ENCODE data around the gene ATG2B. TPM values are rescaled to one million over a fixed set of nuclear protein-coding genes. Genes with fewer than 3 reads are reported as not detected.

ATG2B gene
- total RNA-seq, 1 donor from 2014 or later: 27.5 TPM

- H3K27me3 Mint-ChIP-seq (ENCODE audit: unreplicated experiment): peaks cover 7% of the 10 kb centered on the region
- DNase-seq: no peak
- no peak overlapping the region for H3K4me3 Mint-ChIP-seq (ENCODE audit: unreplicated experiment)
- peaks cover 2% of the 10 kb centered on the region for H3K4me1 Mint-ChIP-seq (ENCODE audit: low read depth, unreplicated experiment)
- H3K36me3 Mint-ChIP-seq (ENCODE audit: unreplicated experiment): peaks cover 5% of the 10 kb centered on the region
- H3K27ac Mint-ChIP-seq (ENCODE audit: unreplicated experiment): no peak overlapping the region
- H3K9me3 Mint-ChIP-seq (ENCODE audit: unreplicated experiment): peaks cover 8% of the 10 kb centered on the region
- no peak for TF ChIP-seq CTCF (IDR thresholded peaks at IDR 0.05; ENCODE audit: partially characterized antibody, unreplicated experiment)
These were observed 102.1 kb downstream of the ATG2B start for GRCh38 chr14:96261053-96261452.

GRCh38 chr14:96260341-96260821 is 102.8 kb downstream of the ATG2B start:
- Mint-ChIP-seq H3K27me3 (ENCODE audit: unreplicated experiment) (peaks cover 6% of the 10 kb centered on the region), H3K27ac (ENCODE audit: unreplicated experiment) (no peak overlapping the region), H3K9me3 (ENCODE audit: unreplicated experiment) (peaks cover 8% of the 10 kb centered on the region), H3K36me3 (ENCODE audit: unreplicated experiment) (peaks cover 5% of the 10 kb centered on the region), H3K4me1 (ENCODE audit: low read depth, unreplicated experiment) (peaks cover 2% of the 10 kb centered on the region), H3K4me3 (ENCODE audit: unreplicated experiment) (no peak overlapping the region)
- no peak for DNase-seq
- no peak for TF ChIP-seq CTCF (IDR thresholded peaks at IDR 0.05; ENCODE audit: partially characterized antibody, unreplicated experiment)

- no peak for DNase-seq
- H3K27ac Mint-ChIP-seq (ENCODE audit: unreplicated experiment): no peak overlapping the region
- peaks cover 8% of the 10 kb centered on the region for H3K36me3 Mint-ChIP-seq (ENCODE audit: unreplicated experiment)
- no peak overlapping the region for H3K4me3 Mint-ChIP-seq (ENCODE audit: unreplicated experiment)
- H3K9me3 Mint-ChIP-seq (ENCODE audit: unreplicated experiment): peaks cover 3% of the 10 kb centered on the region
- H3K4me1 Mint-ChIP-seq (ENCODE audit: low read depth, unreplicated experiment): no peaks in the 10 kb centered on the region
- H3K27me3 Mint-ChIP-seq (ENCODE audit: unreplicated experiment): peaks cover 3% of the 10 kb centered on the region
- no peak for TF ChIP-seq CTCF (IDR thresholded peaks at IDR 0.05; ENCODE audit: partially characterized antibody, unreplicated experiment)
These were observed 105.2 kb downstream of the ATG2B start for GRCh38 chr14:96257900-96258299.

GRCh38 chr14:96257056-96257455 is 106.1 kb downstream of the ATG2B start:
- Mint-ChIP-seq H3K27me3 (ENCODE audit: unreplicated experiment) (peaks cover 3% of the 10 kb centered on the region), H3K4me1 (ENCODE audit: low read depth, unreplicated experiment) (peaks cover 2% of the 10 kb centered on the region), H3K27ac (ENCODE audit: unreplicated experiment) (no peak overlapping the region), H3K9me3 (ENCODE audit: unreplicated experiment) (peaks cover 3% of the 10 kb centered on the region), H3K4me3 (ENCODE audit: unreplicated experiment) (no peak overlapping the region), H3K36me3 (ENCODE audit: unreplicated experiment) (peaks cover 8% of the 10 kb centered on the region)
- no peak for TF ChIP-seq CTCF (IDR thresholded peaks at IDR 0.05; ENCODE audit: partially characterized antibody, unreplicated experiment)
- DNase-seq: no peak

GRCh38 chr14:96256407-96256806 is 106.7 kb downstream of the ATG2B start:
- Mint-ChIP-seq H3K27ac (ENCODE audit: unreplicated experiment) (no peak overlapping the region), H3K4me1 (ENCODE audit: low read depth, unreplicated experiment) (peaks cover 6% of the 10 kb centered on the region), H3K27me3 (ENCODE audit: unreplicated experiment) (peaks cover 5% of the 10 kb centered on the region), H3K4me3 (ENCODE audit: unreplicated experiment) (no peak overlapping the region), H3K9me3 (ENCODE audit: unreplicated experiment) (peaks cover 6% of the 10 kb centered on the region), H3K36me3 (ENCODE audit: unreplicated experiment) (peaks cover 12% of the 10 kb centered on the region)
- no peak for DNase-seq
- no peak for TF ChIP-seq CTCF (IDR thresholded peaks at IDR 0.05; ENCODE audit: partially characterized antibody, unreplicated experiment)

Data from glutamatergic neuron (in vitro differentiated cells).